Measurements from ENCODE around the gene STAB2. TPM values are rescaled to one million over a fixed set of nuclear protein-coding genes. Genes with fewer than 3 reads are reported as not detected.

Gene STAB2
- polyA plus RNA-seq, 3 donors = not detected

GRCh38 chr12:103765322-103765721, 178.2 kb downstream of the STAB2 start:
- no peaks in the 10 kb centered on the region for H3K9me3 ChIP-seq (replicated peaks in 1 of 2; ENCODE audit: control insufficient read depth in 1 of 2, insufficient read depth in 1 of 2, low read length in 2 of 2)
- no peaks in the 10 kb centered on the region for H3K79me2 ChIP-seq (ENCODE audit: insufficient read depth, low read length)
- Mint-ChIP-seq H3K9me3 (no peaks in the 10 kb centered on the region), H3K27ac (no peak overlapping the region), H3K27me3 (ENCODE audit: low read depth in 3 of 3) (peaks cover 0 to 4% (median 0%) of the 10 kb centered on the region in 3 donors), H3K4me3 (no peak overlapping the region), H3K4me1 (peaks cover 6% of the 10 kb centered on the region), H3K36me3 (peaks cover 2 to 29% of the 10 kb centered on the region in 2 donors)
- H3K27ac ChIP-seq (ENCODE audit: low read depth in 1 of 2, low read length in 2 of 2) = no peak overlapping the region
- H3K4me2 ChIP-seq (replicated peaks; ENCODE audit: extremely low read depth, low read length, poor library complexity, severe bottlenecking) = no peak overlapping the region
- no peaks in the 10 kb centered on the region for H4K20me1 ChIP-seq (ENCODE audit: insufficient read depth, low read length)
- no peaks in the 10 kb centered on the region for H3K27me3 ChIP-seq (ENCODE audit: control insufficient read depth in 2 of 2, insufficient read depth in 2 of 2, low read length in 2 of 2)
- H3K4me1 ChIP-seq (ENCODE audit: control insufficient read depth in 1 of 2, insufficient read depth in 2 of 2, low read length in 2 of 2) = no peaks in the 10 kb centered on the region
- no peak overlapping the region for H3K4me3 ChIP-seq (replicated peaks in 1 of 3; ENCODE audit: low read depth in 2 of 3, low read length in 3 of 3)
- no peak overlapping the region for H2AFZ ChIP-seq (ENCODE audit: insufficient read depth, low read depth, low read length, poor library complexity, severe bottlenecking)
- no peak for DNase-seq
- 95% methylated on average over 2 of the region's 5 CpGs for WGBS (ENCODE audit: insufficient coverage)
- H3K36me3 ChIP-seq (replicated peaks in 1 of 2; ENCODE audit: control insufficient read depth in 1 of 2, insufficient read depth in 2 of 2, low read length in 2 of 2) = peaks cover 0 to 9% of the 10 kb centered on the region in 2 donors
- TF ChIP-seq CTCF (IDR thresholded peaks at IDR 0.05) = no peak
- intact Hi-C loops (cut with micrococcal nuclease) = no loop called here
- H3K9ac ChIP-seq (ENCODE audit: insufficient read depth, low read length, poor library complexity, severe bottlenecking) = no peak overlapping the region

DNA sequence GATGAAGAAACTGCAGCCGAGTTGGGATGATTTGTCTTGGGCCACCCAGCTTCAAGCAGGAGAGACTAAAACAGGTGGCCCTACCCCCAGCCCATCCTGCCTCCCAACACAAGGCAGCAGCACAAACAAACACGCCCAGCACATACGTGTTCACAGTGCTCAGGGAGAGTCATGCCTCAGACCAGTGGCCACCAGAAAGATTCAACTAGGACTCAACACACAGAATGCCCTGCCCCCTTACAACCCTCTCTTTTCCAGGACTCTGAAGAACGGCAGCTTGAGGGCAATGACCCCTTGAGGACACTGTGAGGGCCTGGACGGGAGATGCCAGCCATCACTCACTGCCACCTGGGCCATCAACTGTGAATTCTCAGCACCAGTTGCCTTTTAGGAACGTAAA, 179.0 kb downstream of the STAB2 start:
- Mint-ChIP-seq H3K4me1 (peaks cover 6% of the 10 kb centered on the region), H3K36me3 (peaks cover 2 to 29% of the 10 kb centered on the region in 2 donors), H3K9me3 (no peaks in the 10 kb centered on the region), H3K27ac (no peak overlapping the region), H3K27me3 (ENCODE audit: low read depth in 3 of 3) (peaks cover 0 to 4% (median 0%) of the 10 kb centered on the region in 3 donors), H3K4me3 (no peak overlapping the region)
- Histone ChIP-seq H3K4me3 (replicated peaks in 1 of 3; ENCODE audit: low read depth in 2 of 3, low read length in 3 of 3) (no peak overlapping the region), H3K36me3 (replicated peaks in 1 of 2; ENCODE audit: control insufficient read depth in 1 of 2, insufficient read depth in 2 of 2, low read length in 2 of 2) (peaks cover 0 to 9% of the 10 kb centered on the region in 2 donors), H3K27me3 (ENCODE audit: control insufficient read depth in 2 of 2, insufficient read depth in 2 of 2, low read length in 2 of 2) (no peaks in the 10 kb centered on the region), H2AFZ (ENCODE audit: insufficient read depth, low read depth, low read length, poor library complexity, severe bottlenecking) (no peak overlapping the region), H3K4me2 (replicated peaks; ENCODE audit: extremely low read depth, low read length, poor library complexity, severe bottlenecking) (no peak overlapping the region), H3K27ac (ENCODE audit: low read depth in 1 of 2, low read length in 2 of 2) (no peak overlapping the region), H4K20me1 (ENCODE audit: insufficient read depth, low read length) (no peaks in the 10 kb centered on the region), H3K79me2 (ENCODE audit: insufficient read depth, low read length) (no peaks in the 10 kb centered on the region), H3K9me3 (replicated peaks in 1 of 2; ENCODE audit: control insufficient read depth in 1 of 2, insufficient read depth in 1 of 2, low read length in 2 of 2) (no peaks in the 10 kb centered on the region), H3K4me1 (ENCODE audit: control insufficient read depth in 1 of 2, insufficient read depth in 2 of 2, low read length in 2 of 2) (no peaks in the 10 kb centered on the region), H3K9ac (ENCODE audit: insufficient read depth, low read length, poor library complexity, severe bottlenecking) (no peak overlapping the region)
- intact Hi-C loops (cut with micrococcal nuclease) = no loop called here
- WGBS (ENCODE audit: insufficient coverage) = 100% methylated on average over 5 of the region's 6 CpGs
- no peak for DNase-seq
- TF ChIP-seq CTCF (IDR thresholded peaks at IDR 0.05) = no peak

Data from CD14-positive monocyte (primary cell).